Central memory CD8-positive, alpha-beta T cell (primary cell): Measurements from ENCODE around the gene SH3BGRL3.
A peak's percentile ranks its signal among the peaks of the same experiment; 100 is the strongest.
"Not testable (repeated sequence)": the region's sequence is repeated elsewhere in the genome, so short reads cannot be mapped to it uniquely, and the experiment has no call there.

Experiments used
- ATAC-seq: fragments of 150-1000 bp; cut with Tn5 transposase; replicated peaks from 2 replicates; pipeline ENCODE4 v1.10.0; 2022; ENCODE audit warnings: mild to moderate bottlenecking, moderate FRiP score, moderate number of reproducible peaks; ENCODE audit not compliant: poor library complexity, severe bottlenecking; ENCODE audit errors: extremely low read depth
- DNase-seq, 2 donors: peaks; one replicate each; pipeline ENCODE4 v3.0.0; 2021; ENCODE audit warnings: low spot score in 2 of 2
- H3K27ac Mint-ChIP-seq: one replicate; pipeline ENCODE4 v1.8.0; 2022; ENCODE audit warnings: low read depth, mild to moderate bottlenecking, moderate library complexity, mixed read lengths
- H3K27me3 Mint-ChIP-seq: one replicate; pipeline ENCODE4 v1.8.0; 2022; ENCODE audit warnings: mixed read lengths
- H3K36me3 Mint-ChIP-seq: one replicate; pipeline ENCODE4 v1.8.0; 2022; ENCODE audit warnings: mild to moderate bottlenecking, moderate library complexity, mixed read lengths; ENCODE audit not compliant: insufficient read depth
- H3K4me1 Mint-ChIP-seq: one replicate; pipeline ENCODE4 v1.8.0; 2022; ENCODE audit warnings: mixed read lengths
- H3K4me3 Mint-ChIP-seq: one replicate; pipeline ENCODE4 v1.8.0; 2022; ENCODE audit warnings: mild to moderate bottlenecking, moderate library complexity, mixed read lengths
- H3K9me3 Mint-ChIP-seq: one replicate; pipeline ENCODE4 v1.8.0; 2022; ENCODE audit warnings: mixed read lengths

Gene SH3BGRL3

DNA sequence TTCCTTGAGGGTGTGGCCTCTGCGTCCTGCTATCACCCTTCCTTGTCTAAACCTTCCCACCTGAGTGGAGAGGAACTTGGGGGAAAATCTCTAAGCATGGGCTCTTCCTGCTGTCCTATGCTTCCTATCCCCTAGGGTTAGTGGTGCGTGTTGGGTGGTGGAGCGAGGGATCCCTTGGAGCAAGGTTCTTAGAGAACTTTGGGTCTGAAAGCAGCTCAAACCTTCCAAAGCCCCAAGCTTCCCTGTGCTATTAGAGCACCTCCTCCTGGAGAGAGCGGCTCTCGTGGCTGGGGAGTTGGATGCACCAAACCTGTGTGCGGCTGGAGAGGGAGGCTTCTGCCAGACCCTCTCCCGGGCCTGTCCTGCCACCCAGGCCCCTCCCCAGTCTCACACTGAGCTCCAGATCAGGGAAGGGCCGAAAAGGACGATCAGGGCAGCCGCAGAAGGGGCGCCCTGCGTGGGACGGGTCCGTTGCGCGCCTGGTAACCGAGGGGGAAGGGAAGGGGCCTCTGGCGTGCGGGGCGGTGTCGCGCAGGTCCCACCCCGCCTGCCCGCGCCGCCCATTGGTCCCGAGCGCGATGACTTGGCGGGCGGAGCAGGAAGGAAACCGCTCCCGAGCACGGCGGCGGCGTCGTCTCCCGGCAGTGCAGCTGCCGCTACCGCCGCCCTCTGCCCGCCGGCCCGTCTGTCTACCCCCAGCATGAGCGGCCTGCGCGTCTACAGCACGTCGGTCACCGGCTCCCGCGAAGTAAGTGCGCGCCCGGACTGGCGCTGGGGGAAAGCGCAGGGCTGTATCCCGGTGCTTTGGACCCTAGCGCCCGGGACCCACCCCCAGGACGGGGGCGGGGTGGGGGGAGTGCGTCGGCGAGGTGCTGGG is at the start of gene SH3BGRL3:
Gene SH3BGRL3 (plus strand): TSS at position 631 of the 877 bp plus-strand sequence. CDS start 70 bp downstream, at position 701.
- ATAC-seq (peak; percentile 53), DNase-seq (peak; percentile 63 to 66)
- peaks cover 81% of the 10 kb centered on the region for H3K4me1 Mint-ChIP-seq
- peaks cover 35% of the 10 kb centered on the region for H3K36me3 Mint-ChIP-seq
- peak within 1 kb of the TSS; percentile 86 for H3K4me3 Mint-ChIP-seq
- no peaks in the 10 kb centered on the region for H3K9me3 Mint-ChIP-seq
- H3K27ac Mint-ChIP-seq: peak within 1 kb of the TSS; percentile 88
- no peaks in the 10 kb centered on the region for H3K27me3 Mint-ChIP-seq

DNA sequence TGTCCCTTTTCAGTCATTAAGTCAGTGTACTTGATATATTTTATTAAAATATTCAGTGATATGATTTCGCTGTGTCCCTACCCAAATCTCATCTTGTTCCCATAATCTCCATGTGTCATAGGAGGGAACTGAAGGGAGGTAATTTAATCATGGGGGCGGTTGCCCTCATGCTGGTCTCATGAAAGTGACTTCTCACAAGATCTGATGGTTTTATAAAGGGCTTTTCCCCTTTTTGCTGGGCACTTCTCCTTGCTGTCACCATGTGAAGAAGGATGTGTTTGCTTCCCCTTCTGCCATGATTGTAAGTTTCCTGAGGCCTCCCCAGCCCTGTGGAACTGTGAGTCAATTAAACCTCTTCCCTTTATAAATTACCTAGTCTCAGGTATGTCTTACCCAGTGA is 49.2 kb upstream of the SH3BGRL3 start:
- not testable (repeated sequence) for H3K36me3 Mint-ChIP-seq, H3K9me3 Mint-ChIP-seq, DNase-seq, H3K4me3 Mint-ChIP-seq, H3K27ac Mint-ChIP-seq, ATAC-seq
- Mint-ChIP-seq H3K27me3 (peaks cover 20% of the 10 kb centered on the region), H3K4me1 (peaks cover 22% of the 10 kb centered on the region)

DNA sequence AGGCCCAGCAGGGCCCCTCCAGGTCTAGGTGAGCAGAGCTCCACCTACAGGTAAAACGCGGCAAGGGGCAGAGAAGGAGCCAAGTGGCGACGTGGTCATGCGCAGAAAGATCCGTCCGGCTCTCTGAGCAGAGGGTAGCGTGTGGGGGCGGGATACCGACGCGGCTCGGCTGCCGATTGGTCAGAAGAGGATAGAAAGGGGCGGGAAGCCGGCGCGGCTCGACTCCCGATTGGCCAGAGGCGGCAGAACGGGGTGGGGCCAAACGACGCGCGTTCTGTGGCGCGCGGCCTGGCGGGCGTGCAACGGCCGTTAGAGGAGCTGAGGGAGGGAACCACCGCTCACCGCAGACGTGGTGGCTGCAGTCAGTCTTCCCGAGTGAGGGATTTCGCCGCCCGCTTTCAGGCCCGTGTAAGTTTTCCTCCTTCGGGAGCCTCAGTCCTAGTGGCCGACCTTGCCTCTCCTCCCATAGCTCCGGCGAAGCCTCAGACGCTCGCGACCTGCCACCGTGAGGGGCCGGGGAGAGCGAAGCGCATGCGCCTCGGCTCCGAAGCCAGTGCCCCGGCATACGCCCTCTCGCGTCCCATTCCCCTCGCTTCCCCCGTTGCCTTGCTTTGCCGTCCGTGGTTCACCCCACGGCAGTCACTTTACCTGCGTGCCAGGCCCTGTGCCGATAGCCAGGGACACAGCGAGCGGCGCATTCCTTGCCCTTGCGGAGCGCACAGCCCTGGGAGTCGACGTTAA is 45.8 kb upstream of the SH3BGRL3 start, which contains the start of gene CEP85:
Gene CEP85 (plus strand): TSS at position 298 of the 741 bp plus-strand sequence. CDS start 5,584 bp downstream, outside the sequence.
- no peaks in the 10 kb centered on the region for H3K9me3 Mint-ChIP-seq
- peaks cover 36% of the 10 kb centered on the region for H3K4me1 Mint-ChIP-seq
- peak; percentile 93 for ATAC-seq
- H3K27ac Mint-ChIP-seq: peak within 1 kb of the TSS; percentile 88
- DNase-seq: peak; percentile 97 to 98
- H3K4me3 Mint-ChIP-seq: peak within 1 kb of the TSS; percentile 94
- no peaks in the 10 kb centered on the region for H3K27me3 Mint-ChIP-seq
- peaks cover 9% of the 10 kb centered on the region for H3K36me3 Mint-ChIP-seq

DNA sequence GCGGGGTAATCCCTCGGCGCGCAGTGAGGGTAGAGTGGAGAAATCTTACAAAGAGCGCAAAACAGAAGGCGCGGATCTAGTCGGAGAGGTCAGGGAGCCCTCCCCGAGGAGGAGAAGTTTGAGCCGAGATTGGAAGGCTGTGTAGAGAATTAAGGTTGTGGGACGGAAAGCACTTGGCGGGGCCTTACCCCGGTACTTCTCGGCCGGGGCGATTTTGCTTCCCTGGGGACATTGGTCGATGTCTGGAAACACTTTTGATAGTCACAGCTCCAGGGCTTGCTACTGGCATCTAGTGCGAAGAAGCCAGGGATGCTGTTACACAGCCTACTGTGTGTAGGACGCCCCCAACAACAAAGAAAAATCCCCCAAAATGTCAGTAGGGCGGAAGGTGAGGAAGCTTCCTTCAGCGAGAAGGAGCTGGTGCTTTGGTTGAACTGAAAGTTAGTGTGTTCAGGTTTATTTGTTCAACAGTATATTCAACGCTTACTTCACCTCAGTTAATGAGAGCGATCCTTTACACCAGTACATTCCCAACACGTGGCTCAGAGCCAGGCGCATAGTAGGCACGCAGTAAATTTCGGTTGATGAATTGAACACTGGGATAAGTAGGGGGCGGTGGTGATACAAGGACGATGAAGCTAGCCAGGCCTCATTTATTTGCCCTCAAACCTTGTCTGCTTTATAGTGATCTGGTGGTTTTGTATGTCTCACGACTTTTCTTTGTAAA is 45.1 kb upstream of the SH3BGRL3 start:
- Mint-ChIP-seq H3K4me1 (peaks cover 36% of the 10 kb centered on the region), H3K36me3 (peaks cover 9% of the 10 kb centered on the region), H3K4me3 (peak overlapping the region; percentile 94), H3K9me3 (no peaks in the 10 kb centered on the region), H3K27me3 (no peaks in the 10 kb centered on the region), H3K27ac (peak overlapping the region; percentile 88)
- no peak for DNase-seq
- no peak for ATAC-seq

DNA sequence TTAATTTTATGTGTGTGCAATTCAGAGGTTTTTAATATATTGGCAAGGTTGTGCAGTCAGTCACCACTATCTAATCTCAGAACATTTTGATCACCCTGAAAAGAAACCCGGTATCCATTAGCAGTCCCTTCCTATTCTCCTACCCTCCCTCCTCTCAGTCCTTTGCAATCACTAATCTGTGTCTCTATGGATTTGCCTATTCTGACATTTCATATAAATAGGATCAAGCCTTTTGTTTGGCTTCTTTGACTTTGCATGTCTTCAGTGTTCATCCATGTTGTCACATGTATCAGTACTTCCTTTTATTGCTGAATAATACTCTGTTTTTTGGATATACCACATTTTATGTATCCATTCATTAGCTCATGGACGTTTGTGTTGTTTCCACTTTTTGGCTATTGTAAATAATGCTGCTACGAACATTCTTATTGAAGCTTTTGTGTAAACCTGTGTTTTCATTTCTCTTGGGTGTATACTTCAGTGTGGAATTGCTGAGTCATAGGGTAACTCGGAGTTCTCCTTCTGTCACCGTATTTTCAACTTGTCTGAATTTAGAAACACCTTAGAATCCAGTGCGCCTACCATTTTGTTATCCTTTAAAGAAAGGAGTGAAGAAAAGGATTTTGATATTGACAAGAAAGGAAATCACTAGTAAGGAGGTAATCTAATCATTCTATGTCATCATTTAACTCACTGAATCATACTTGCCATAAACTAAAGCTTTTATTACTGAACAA is 42.5 kb upstream of the SH3BGRL3 start:
- H3K4me1 Mint-ChIP-seq: peaks cover 36% of the 10 kb centered on the region
- no peak for DNase-seq
- ATAC-seq: no peak
- H3K27me3 Mint-ChIP-seq: no peaks in the 10 kb centered on the region
- peaks cover 13% of the 10 kb centered on the region for H3K36me3 Mint-ChIP-seq
- H3K4me3 Mint-ChIP-seq: no peak overlapping the region
- no peak overlapping the region for H3K27ac Mint-ChIP-seq
- no peaks in the 10 kb centered on the region for H3K9me3 Mint-ChIP-seq

DNA sequence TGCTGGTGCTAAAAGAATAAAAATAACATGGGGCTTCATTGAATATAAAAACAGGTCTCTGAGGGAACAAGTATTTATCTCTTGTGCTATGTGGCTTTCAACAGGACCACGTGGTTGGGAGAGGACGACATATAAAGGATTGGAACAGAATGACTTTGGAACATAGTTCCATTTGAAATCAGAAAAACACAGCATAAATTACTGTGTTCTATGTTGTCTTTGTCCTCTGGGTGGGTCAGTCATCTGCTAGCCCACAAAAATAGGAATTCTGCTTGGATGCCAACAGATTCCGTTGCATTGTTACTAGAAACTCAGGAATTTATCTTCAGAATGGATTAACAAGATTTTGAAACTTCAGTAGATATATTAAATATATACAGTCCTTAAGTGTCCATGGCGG is 40.0 kb upstream of the SH3BGRL3 start:
- ATAC-seq (no peak), DNase-seq (no peak)
- no peak overlapping the region for H3K27ac Mint-ChIP-seq
- peaks cover 23% of the 10 kb centered on the region for H3K4me1 Mint-ChIP-seq
- no peaks in the 10 kb centered on the region for H3K9me3 Mint-ChIP-seq
- peaks cover 16% of the 10 kb centered on the region for H3K36me3 Mint-ChIP-seq
- H3K27me3 Mint-ChIP-seq: no peaks in the 10 kb centered on the region
- no peak overlapping the region for H3K4me3 Mint-ChIP-seq

DNA sequence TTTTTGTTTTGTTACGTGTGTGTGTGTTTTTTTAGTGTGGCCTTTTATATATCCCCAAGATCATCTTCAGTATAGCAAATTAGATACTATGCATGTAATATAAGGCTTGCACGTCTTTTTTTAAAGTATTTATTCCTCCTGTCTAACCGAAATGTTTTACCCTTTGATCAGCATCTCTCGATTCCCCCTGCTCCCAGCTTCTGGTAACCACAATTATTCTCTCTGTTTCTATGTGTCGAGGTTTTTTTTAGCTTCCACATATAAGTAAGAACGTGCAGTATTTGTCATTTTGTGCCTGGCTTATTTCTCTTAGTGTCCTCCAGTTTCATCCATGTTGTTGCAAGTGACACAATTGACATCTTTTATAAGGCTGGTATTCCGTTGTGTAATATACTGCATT is 27.2 kb upstream of the SH3BGRL3 start:
- no peak overlapping the region for H3K4me3 Mint-ChIP-seq
- no peaks in the 10 kb centered on the region for H3K27me3 Mint-ChIP-seq
- H3K27ac Mint-ChIP-seq: no peak overlapping the region
- ATAC-seq (no peak), DNase-seq (no peak)
- H3K36me3 Mint-ChIP-seq: peaks cover 16% of the 10 kb centered on the region
- no peaks in the 10 kb centered on the region for H3K9me3 Mint-ChIP-seq
- no peaks in the 10 kb centered on the region for H3K4me1 Mint-ChIP-seq

DNA sequence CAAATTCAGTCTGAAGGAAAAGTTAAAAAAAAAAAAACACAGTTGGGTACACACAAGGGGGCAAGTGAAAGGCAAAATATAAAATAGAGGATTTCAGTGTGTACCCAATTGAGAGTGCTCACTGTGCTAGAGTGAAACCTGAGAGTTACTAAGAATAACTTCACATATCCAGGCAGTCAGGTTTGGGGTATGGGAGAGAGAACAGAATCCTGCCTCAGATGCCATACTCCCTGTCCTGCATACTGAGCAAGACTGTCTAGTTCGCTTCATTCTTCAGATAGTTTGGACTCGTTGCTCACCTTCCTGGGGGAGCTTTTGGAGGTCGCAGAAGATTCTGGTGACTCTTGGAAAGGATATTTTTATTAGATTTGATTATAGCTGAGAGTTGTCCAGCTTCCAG is 25.5 kb upstream of the SH3BGRL3 start:
- H3K27me3 Mint-ChIP-seq: no peaks in the 10 kb centered on the region
- H3K4me1 Mint-ChIP-seq: no peaks in the 10 kb centered on the region
- no peak overlapping the region for H3K4me3 Mint-ChIP-seq
- DNase-seq (no peak), ATAC-seq (no peak)
- no peak overlapping the region for H3K27ac Mint-ChIP-seq
- H3K9me3 Mint-ChIP-seq: no peaks in the 10 kb centered on the region
- H3K36me3 Mint-ChIP-seq: peaks cover 29% of the 10 kb centered on the region

DNA sequence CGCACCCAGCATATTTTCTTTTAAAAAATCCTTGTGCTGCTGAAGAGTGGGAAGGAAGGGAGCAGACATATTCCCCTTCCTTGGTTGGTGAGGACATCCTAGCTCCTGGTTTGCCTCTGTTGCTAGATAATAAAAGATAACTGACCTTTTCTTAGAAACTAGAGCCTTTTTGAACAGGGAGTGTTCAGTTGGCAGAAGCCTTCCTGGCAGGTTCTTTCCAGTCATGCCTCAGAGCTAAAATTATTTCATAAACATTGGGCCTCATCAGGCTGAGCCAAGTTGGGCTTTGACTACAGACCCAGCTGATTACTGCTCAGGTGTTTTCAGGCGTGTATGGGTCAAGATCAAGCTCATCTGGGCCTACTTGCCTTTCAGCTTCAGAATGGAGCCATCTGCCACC is 22.7 kb upstream of the SH3BGRL3 start:
- Mint-ChIP-seq H3K27ac (no peak overlapping the region), H3K4me1 (no peaks in the 10 kb centered on the region), H3K36me3 (peaks cover 44% of the 10 kb centered on the region), H3K27me3 (no peaks in the 10 kb centered on the region), H3K4me3 (no peak overlapping the region), H3K9me3 (no peaks in the 10 kb centered on the region)
- DNase-seq (no peak), ATAC-seq (no peak)

DNA sequence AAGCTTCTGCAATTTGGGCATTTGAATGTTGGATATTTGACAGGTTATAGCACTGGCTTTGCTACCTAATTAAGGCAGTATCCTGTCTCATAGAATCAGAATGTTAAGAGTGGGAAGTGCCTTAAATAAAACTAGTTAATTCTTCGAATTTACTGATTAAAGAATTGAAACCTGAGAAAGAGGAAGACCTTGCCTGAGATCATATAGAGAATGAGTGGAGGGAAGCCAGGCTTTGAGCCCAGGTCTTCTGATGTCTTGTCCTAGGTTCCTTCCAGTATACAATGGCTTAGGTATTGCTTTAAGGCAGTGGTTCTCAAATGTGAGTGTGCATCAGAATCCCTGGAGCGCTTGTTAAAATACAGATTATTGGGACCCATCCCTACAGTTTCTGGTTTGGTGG is 20.9 kb upstream of the SH3BGRL3 start:
- H3K27ac Mint-ChIP-seq: no peak overlapping the region
- no peak overlapping the region for H3K4me3 Mint-ChIP-seq
- no peaks in the 10 kb centered on the region for H3K27me3 Mint-ChIP-seq
- DNase-seq: no peak
- no peaks in the 10 kb centered on the region for H3K4me1 Mint-ChIP-seq
- ATAC-seq: no peak
- H3K36me3 Mint-ChIP-seq: peaks cover 53% of the 10 kb centered on the region
- H3K9me3 Mint-ChIP-seq: no peaks in the 10 kb centered on the region

DNA sequence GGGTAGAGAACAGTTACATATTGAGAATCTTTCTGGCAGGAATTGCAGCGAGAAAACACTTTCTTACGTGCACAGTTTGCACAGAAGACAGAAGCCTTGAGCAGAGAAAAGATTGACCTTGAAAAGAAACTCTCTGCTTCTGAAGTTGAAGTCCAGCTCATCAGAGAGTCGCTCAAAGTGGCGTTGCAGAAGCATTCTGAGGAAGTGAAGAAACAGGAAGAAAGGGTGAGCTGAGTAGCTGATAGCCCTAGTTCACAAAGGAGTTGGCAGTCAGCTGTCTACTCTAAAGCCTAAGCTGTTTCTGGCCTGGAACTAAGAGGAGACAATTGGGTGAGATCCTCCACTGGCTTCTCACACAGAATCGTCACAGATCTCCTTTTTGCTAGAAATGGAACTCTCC is 20.3 kb upstream of the SH3BGRL3 start:
- H3K4me1 Mint-ChIP-seq: no peaks in the 10 kb centered on the region

DNA sequence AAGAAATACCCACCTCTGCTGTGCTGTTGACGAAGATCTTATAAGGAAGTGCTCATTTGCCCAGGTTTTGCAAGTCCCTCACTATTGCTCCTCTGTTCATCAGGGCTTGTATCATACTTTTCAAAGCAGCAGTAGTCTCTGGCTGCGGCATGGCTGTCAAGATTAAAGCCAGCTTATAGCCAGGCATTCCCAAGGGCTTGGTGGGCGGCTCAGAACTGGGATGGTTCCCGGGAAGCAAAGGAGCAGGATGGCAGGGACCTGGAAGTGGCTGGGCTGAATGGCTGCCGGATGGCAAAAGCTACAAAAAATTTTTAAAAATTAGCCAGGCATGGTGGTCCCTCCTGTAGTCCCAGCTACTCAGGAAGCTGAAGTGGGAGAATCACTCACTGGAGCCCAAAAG is 16.7 kb upstream of the SH3BGRL3 start:
- DNase-seq: no peak
- H3K36me3 Mint-ChIP-seq: peaks cover 45% of the 10 kb centered on the region
- no peak for ATAC-seq
- no peaks in the 10 kb centered on the region for H3K4me1 Mint-ChIP-seq
- no peaks in the 10 kb centered on the region for H3K9me3 Mint-ChIP-seq
- no peak overlapping the region for H3K27ac Mint-ChIP-seq
- H3K27me3 Mint-ChIP-seq: no peaks in the 10 kb centered on the region
- H3K4me3 Mint-ChIP-seq: no peak overlapping the region

More for the DNA sequence above, 20.3 kb upstream of the SH3BGRL3 start:
- no peaks in the 10 kb centered on the region for H3K27me3 Mint-ChIP-seq
- no peak overlapping the region for H3K4me3 Mint-ChIP-seq
- peaks cover 53% of the 10 kb centered on the region for H3K36me3 Mint-ChIP-seq
- ATAC-seq (no peak), DNase-seq (no peak)
- H3K9me3 Mint-ChIP-seq: no peaks in the 10 kb centered on the region
- H3K27ac Mint-ChIP-seq: no peak overlapping the region
